ENCODE measurements around the gene VSTM2B.

Gene VSTM2B

DNA sequence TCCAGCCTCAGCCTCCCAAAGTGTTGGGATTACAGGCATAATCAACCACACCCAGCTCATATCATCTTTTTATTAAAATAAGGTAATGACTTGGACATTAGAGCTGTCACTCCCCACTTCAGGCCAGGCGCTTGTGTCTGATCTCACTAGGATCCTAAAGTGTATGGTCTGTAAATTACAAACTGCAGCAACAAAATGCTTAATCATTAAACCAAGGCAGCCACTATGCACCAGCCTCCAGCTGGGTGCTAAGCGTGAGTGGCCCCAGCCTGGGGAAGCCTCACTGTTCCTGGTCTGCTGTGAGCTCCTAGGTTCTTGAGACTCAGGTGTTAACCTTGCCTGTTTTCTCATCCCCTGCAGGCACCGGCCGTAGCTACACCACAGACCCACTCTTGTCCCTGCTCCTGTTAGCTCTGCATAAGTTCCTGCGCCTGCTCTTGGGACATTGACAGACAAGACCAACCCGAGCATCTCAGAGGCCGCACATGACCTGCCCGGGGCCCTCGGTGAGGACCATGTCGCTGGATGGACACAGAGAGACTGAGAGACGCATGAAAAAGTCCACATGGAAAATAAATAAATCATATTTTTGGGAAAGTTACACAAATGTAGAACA is 37.8 kb downstream of the VSTM2B start:
- Histone ChIP-seq H3K27ac (ENCODE audit: low read length) (no peak overlapping the region), H3K4me1 (ENCODE audit: low read length) (no peaks in the 10 kb centered on the region), H3K4me3 (ENCODE audit: low read length) (no peak overlapping the region), H3K79me2 (ENCODE audit: low read length) (no peaks in the 10 kb centered on the region), H3K4me2 (ENCODE audit: low read length) (no peak overlapping the region), H2AFZ (ENCODE audit: low read depth, low read length) (no peak overlapping the region), H3K36me3 (replicated peaks; ENCODE audit: low read depth, low read length) (no peaks in the 10 kb centered on the region), H3K27me3 (ENCODE audit: low read depth, low read length) (peaks cover 17% of the 10 kb centered on the region), H4K20me1 (ENCODE audit: insufficient read depth, low read length) (no peaks in the 10 kb centered on the region), H3K9ac (ENCODE audit: low read length) (no peak overlapping the region), H3K9me3 (ENCODE audit: insufficient read depth, low read length) (peaks cover 6% of the 10 kb centered on the region; the same call in 1 of the 2 replicates)
- TF ChIP-seq EZH2phosphoT487 (IDR thresholded peaks at IDR 0.05; ENCODE audit: low read depth): no peak

DNA sequence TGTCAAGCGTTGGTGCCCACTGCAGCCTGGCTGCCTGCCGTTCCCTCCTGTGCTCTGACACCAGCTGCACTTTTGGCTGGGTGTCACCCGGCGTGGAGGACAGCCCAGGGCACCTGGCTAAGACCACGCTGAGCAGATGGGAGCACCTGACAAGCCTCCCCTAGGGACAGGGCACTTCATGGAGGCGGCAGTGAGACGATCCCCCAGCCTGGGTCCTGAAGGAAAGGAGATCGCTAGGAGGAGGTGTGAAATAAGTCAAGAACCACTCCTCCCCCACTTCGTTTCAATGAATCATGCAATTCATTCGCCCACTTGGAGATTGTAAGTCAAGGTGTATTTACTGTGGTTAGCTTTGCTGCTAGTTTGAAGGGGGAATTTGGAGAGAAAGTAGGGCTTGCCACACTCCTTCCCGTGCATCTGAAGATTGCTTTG is 38.8 kb downstream of the VSTM2B start:
- no peak overlapping the region for H3K9ac ChIP-seq (ENCODE audit: low read length)
- H3K4me2 ChIP-seq (ENCODE audit: low read length): no peak overlapping the region
- no peak for TF ChIP-seq EZH2phosphoT487 (IDR thresholded peaks at IDR 0.05; ENCODE audit: low read depth)
- TF ChIP-seq, protein P1, sequence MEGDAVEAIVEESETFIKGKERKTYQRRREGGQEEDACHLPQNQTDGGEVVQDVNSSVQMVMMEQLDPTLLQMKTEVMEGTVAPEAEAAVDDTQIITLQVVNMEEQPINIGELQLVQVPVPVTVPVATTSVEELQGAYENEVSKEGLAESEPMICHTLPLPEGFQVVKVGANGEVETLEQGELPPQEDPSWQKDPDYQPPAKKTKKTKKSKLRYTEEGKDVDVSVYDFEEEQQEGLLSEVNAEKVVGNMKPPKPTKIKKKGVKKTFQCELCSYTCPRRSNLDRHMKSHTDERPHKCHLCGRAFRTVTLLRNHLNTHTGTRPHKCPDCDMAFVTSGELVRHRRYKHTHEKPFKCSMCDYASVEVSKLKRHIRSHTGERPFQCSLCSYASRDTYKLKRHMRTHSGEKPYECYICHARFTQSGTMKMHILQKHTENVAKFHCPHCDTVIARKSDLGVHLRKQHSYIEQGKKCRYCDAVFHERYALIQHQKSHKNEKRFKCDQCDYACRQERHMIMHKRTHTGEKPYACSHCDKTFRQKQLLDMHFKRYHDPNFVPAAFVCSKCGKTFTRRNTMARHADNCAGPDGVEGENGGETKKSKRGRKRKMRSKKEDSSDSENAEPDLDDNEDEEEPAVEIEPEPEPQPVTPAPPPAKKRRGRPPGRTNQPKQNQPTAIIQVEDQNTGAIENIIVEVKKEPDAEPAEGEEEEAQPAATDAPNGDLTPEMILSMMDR (IDR thresholded peaks at IDR 0.05; ENCODE audit: low read depth, low read length): no peak

DNA sequence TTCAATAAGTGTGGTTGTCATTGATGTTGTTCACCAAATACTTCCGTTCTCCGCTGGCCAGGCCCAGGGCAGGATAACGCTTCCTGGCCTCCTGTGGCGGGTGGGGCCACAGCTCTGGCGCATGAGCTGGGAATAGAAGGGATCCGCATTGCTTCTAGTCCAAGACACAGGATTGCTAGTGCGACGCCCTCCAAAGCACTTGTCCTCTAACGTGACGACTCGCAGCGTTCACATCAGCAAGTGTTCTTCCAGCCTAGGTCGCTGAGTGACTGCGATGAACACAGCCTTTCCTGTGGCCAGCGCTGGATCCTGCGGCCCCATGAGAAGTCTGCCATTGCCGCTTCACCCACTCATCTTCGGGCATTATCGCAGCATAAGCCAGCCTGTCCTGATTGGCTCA is 39.4 kb downstream of the VSTM2B start:
- Histone ChIP-seq H3K36me3 (replicated peaks; ENCODE audit: low read depth, low read length) (no peaks in the 10 kb centered on the region), H3K9ac (ENCODE audit: low read length) (no peak overlapping the region)

More for the DNA sequence above, 38.8 kb downstream of the VSTM2B start:
- Histone ChIP-seq H2AFZ (ENCODE audit: low read depth, low read length) (no peak overlapping the region), H3K4me1 (ENCODE audit: low read length) (no peaks in the 10 kb centered on the region), H3K9me3 (ENCODE audit: insufficient read depth, low read length) (peaks cover 5% of the 10 kb centered on the region; the same call in 1 of the 2 replicates), H3K27ac (ENCODE audit: low read length) (no peak overlapping the region), H4K20me1 (ENCODE audit: insufficient read depth, low read length) (no peaks in the 10 kb centered on the region), H3K27me3 (ENCODE audit: low read depth, low read length) (peaks cover 22% of the 10 kb centered on the region), H3K79me2 (ENCODE audit: low read length) (no peaks in the 10 kb centered on the region), H3K36me3 (replicated peaks; ENCODE audit: low read depth, low read length) (no peaks in the 10 kb centered on the region), H3K4me3 (ENCODE audit: low read length) (no peak overlapping the region)

DNA sequence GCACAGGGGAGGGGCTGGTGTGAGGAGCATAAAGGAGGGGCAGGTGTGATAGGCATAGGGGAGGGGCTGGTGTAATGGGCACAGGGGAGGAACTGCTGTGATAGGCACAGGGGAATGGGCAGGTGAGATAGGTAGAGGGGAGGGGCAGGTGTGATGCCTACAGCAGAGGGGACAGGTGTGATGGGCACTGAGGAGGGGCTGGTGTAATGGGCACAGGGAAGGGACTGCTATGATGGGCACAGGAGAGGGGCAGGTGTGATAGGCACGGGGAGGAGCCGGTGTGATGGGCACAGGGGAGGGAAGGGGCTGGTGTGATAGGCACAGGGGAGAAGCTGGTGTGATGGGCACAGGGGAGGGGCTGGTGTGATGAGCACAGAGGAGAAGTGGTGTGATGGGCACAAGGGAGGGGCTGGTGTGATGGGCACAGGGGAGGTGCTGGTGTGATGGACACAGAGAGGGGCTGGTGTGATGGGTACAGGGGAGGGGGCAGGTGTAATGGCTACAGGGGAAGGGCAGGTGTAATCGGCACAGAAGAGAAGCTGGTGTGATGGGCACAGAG is 40.8 kb downstream of the VSTM2B start:
- Histone ChIP-seq H3K9ac (ENCODE audit: low read length) (no peak overlapping the region), H3K4me3 (ENCODE audit: low read length) (no peak overlapping the region), H3K4me1 (ENCODE audit: low read length) (no peaks in the 10 kb centered on the region), H3K79me2 (ENCODE audit: low read length) (no peaks in the 10 kb centered on the region), H3K27ac (ENCODE audit: low read length) (no peak overlapping the region), H3K9me3 (ENCODE audit: insufficient read depth, low read length) (no peaks in the 10 kb centered on the region), H3K36me3 (replicated peaks; ENCODE audit: low read depth, low read length) (no peaks in the 10 kb centered on the region), H3K27me3 (ENCODE audit: low read depth, low read length) (peaks cover 32% of the 10 kb centered on the region), H3K4me2 (ENCODE audit: low read length) (no peak overlapping the region), H4K20me1 (ENCODE audit: insufficient read depth, low read length) (no peaks in the 10 kb centered on the region), H2AFZ (ENCODE audit: low read depth, low read length) (no peak overlapping the region)
- TF ChIP-seq EZH2phosphoT487 (IDR thresholded peaks at IDR 0.05; ENCODE audit: low read depth): no peak
- TF ChIP-seq, protein P1 (IDR thresholded peaks at IDR 0.05; ENCODE audit: low read depth, low read length): no peak

More for the DNA sequence above, 39.4 kb downstream of the VSTM2B start:
- no peak overlapping the region for H3K27ac ChIP-seq (ENCODE audit: low read length)
- H3K4me1 ChIP-seq (ENCODE audit: low read length): no peaks in the 10 kb centered on the region
- no peak overlapping the region for H3K4me2 ChIP-seq (ENCODE audit: low read length)
- H3K27me3 ChIP-seq (ENCODE audit: low read depth, low read length): peaks cover 23% of the 10 kb centered on the region
- no peaks in the 10 kb centered on the region for H4K20me1 ChIP-seq (ENCODE audit: insufficient read depth, low read length)
- H2AFZ ChIP-seq (ENCODE audit: low read depth, low read length): no peak overlapping the region
- TF ChIP-seq EZH2phosphoT487 (IDR thresholded peaks at IDR 0.05; ENCODE audit: low read depth): no peak
- no peak overlapping the region for H3K4me3 ChIP-seq (ENCODE audit: low read length)
- no peaks in the 10 kb centered on the region for H3K79me2 ChIP-seq (ENCODE audit: low read length)
- H3K9me3 ChIP-seq (ENCODE audit: insufficient read depth, low read length): no peaks in the 10 kb centered on the region; the same call in 1 of the 2 replicates

DNA sequence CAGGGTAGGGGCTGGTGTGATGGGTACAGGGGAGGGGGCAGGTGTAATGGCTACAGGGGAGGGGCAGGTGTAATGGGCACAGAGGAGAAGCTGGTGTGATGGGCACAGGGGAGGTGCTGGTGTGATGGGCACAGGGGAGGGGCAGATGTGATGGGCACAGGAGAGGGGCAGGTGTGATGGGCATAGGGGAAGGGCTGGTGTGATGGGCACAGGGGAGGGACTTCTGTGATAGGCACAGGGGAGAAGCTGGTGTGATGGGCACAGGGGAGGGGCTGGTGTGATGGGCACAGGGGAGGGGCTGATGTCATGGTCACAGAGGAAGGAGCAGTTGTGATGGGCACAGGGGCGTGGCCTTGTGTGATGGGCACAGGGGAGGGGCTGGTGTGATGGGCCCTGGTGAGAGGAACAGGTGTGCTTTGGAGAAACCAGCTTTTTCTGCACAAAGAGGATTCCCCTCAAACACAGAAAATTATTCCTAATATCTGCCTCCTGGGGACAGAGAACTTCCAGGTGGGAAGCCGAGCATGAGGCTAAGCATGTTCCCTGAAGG is 41.6 kb downstream of the VSTM2B start:
- Histone ChIP-seq H4K20me1 (ENCODE audit: insufficient read depth, low read length) (no peaks in the 10 kb centered on the region), H3K27ac (ENCODE audit: low read length) (no peak overlapping the region), H3K4me1 (ENCODE audit: low read length) (no peaks in the 10 kb centered on the region), H3K4me3 (ENCODE audit: low read length) (no peak overlapping the region), H3K36me3 (replicated peaks; ENCODE audit: low read depth, low read length) (no peaks in the 10 kb centered on the region), H3K9ac (ENCODE audit: low read length) (no peak overlapping the region), H3K4me2 (ENCODE audit: low read length) (no peak overlapping the region), H2AFZ (ENCODE audit: low read depth, low read length) (no peak overlapping the region), H3K9me3 (ENCODE audit: insufficient read depth, low read length) (no peaks in the 10 kb centered on the region), H3K27me3 (ENCODE audit: low read depth, low read length) (peaks cover 40% of the 10 kb centered on the region), H3K79me2 (ENCODE audit: low read length) (no peaks in the 10 kb centered on the region)
- TF ChIP-seq EZH2phosphoT487 (IDR thresholded peaks at IDR 0.05; ENCODE audit: low read depth): no peak
- TF ChIP-seq, protein P1 (IDR thresholded peaks at IDR 0.05; ENCODE audit: low read depth, low read length): no peak
